GM19240 (cell line): ENCODE results near the gene TMEM120B.

Experiments
- DNase-seq: peaks from one replicate; pipeline ENCODE4 v3.0.0; 2011; ENCODE audit warnings: low spot score; ENCODE audit not compliant: insufficient read length

The TMEM120B gene

GRCh38 chr12:121802843-121803698, 90.5 kb downstream of the TMEM120B start:
- DNase-seq, result peak; percentile 85

GRCh38 chr12:121803861-121804416, 91.4 kb downstream of the TMEM120B start, which contains the start of gene SETD1B:
SETD1B (plus strand) TSS chr12:121804009; CDS start chr12:121804738, 729 bp downstream.
- DNase-seq, result no peak

- no peak for DNase-seq
Measured at GRCh38 chr12:121804417-121805111, 92.0 kb downstream of the TMEM120B start.

GRCh38 chr12:121805171-121806008, 92.8 kb downstream of the TMEM120B start:
- DNase-seq, result no peak

GRCh38 chr12:121806009-121806545, 93.5 kb downstream of the TMEM120B start:
- DNase-seq, result no peak

GRCh38 chr12:121806546-121807423, 94.2 kb downstream of the TMEM120B start:
- no peak for DNase-seq

GRCh38 chr12:121807642-121808347, 95.2 kb downstream of the TMEM120B start:
- DNase-seq, result no peak

- no peak for DNase-seq
Measured at GRCh38 chr12:121808623-121809022, 96.1 kb downstream of the TMEM120B start.

- DNase-seq, result no peak
Measured at GRCh38 chr12:121809712-121810116, 97.2 kb downstream of the TMEM120B start.

GRCh38 chr12:121810234-121810817, 97.8 kb downstream of the TMEM120B start:
- DNase-seq, result no peak

- DNase-seq, result no peak
Measured at GRCh38 chr12:121810833-121811433, 98.4 kb downstream of the TMEM120B start.

- peak; percentile 96 for DNase-seq
Measured at GRCh38 chr12:121811434-121812319, 99.1 kb downstream of the TMEM120B start.

- DNase-seq, result peak; percentile 61
Measured at GRCh38 chr12:121812320-121812871, 99.8 kb downstream of the TMEM120B start.

- DNase-seq, result no peak
Measured at GRCh38 chr12:121812921-121813896, 100.7 kb downstream of the TMEM120B start.

- DNase-seq, result no peak
Measured at GRCh38 chr12:121813951-121814350, 101.4 kb downstream of the TMEM120B start.
